SHP77 treated with DMSO at 0.1 percent for 48 hours (cell line): Measurements from ENCODE around the gene LCAT.

Experiments
- DNase-seq: peaks from one replicate; lab custom pipeline; 2025; lab: John Stamatoyannopoulos, UW

The LCAT gene

DNA sequence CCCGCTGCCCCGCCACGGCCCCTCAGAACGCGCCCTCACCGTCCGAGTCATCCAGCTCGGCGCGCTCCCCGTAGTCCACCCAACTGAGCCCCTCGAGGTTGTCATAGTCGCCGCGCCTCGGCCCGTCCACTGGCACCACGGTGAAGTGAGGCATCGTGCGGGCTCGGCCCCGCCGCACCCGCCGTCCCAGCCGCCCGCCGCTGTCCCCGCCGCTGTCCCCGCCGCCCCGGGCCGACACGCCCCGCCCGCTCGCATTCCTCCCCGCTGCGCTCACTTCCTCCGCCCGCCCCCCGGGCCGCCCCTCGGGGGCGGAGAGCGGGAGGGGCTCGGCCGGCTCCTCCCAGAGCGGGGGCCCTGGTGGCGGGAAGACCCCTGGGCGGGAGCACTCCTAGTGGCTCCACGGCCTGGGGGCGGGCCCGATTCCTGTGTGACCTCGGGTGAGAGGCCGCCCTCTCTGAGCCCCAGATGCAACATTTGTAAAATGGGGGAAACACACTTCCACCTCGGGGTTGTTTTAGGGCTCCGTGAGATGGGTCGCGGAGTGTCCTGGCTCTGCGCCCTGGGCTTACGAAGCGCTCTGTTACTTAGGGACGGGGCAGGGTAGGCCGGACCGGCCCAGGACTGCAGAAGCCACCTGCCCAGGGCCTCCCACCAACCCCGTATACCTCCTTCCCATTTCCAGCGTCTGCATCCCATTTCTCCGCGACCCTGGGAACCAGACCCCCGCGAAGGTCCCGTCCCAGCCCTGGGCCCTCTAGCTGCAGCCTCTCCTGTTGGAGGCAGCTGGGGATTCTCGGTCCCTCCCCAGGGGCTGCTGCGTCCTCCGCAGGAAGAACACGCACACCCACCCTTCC, 24.7 kb upstream of the LCAT start, which contains the start of gene SLC12A4:
Gene SLC12A4, minus strand, starts transcription at position 238 of the 854 bp plus-strand sequence. Its CDS starts 84 bp downstream, at position 154.
- DNase-seq, result no peak

DNA sequence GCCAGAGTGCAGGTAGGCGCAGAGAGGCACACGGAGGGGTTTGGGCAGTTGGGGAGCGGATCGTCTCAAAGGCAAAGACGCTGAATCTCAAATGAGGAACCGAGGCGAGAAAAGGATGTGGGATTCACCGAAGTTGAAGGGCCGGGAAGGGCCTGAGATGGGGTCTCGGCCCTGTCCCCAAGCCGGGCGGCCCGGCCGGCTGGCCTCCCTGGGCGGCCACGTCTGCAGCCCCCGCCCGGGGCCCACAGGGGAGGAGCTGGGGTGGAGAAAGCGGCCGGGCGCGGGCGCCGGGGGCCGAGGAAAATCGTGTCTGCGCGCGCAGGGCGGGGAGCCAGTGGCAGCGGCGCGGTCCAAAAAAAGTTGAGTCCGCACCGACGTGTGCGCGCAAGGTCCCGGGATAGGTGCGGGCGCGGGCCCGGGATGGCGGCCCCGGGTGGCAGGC, 24.1 kb upstream of the LCAT start:
- no peak for DNase-seq

DNA sequence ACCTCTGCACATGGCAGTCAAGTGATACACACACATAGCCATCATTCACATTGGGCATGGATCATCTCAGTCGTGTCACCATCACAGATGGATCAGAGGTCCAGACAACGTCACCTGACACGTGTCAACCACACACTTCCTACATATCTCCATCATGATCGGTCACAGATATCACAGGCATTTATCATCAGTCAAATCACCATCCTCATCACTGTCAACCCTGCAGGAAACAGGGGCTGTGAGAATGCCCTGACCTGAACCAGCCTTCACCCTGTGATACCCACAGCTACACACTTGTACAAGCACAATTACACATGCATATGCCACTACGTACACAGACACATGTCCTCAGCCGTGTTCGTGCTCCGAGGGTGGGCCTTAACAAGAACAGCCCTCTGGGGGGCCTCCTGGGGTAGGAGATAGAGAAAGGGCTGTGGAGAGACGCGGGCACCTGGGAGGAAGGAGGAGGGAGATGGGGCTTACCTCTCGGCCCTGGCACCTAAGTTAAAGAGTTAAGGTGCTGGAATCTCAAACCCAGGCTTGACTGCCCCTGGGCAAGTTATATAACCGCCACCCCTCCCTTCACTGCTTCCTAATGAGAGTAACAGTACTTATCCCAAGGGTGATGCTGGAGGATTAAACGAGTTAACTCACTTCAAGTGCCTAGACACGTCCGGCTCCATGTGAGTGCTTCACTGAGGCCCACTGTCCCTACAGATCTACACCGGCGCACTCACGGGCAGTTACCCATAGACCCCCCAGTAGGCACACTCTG, 23.4 kb upstream of the LCAT start:
- no peak for DNase-seq

DNA sequence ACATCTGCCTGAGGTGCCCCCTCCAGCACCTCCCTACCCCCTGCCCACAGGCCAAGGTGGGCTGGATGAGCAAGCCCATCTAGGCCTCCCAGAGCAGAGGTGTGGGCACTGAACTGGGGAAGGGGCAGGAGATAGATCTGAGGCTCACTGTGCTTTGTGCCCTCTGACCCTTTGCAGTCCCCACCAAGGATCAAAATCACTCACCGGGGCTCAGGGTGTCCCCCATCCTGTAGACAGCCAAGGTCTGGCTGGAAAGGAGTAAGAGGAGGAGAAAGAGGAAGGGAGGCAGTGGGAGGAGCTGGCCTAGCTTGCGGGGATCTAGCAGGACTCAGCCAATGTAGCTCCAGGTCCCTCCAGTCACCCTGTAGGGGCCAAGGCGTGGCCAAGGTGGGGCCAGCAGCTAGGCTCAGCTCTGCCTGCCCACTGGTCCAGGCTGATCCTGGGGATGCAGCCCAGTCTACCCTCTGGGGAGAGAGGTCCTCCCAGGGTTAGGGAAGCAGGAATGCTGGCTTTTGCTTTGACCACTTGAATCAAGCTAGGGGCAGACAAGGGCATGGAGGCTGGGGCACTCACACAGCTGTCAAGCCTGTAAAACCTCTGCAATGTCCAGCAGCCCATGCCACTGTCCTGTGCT, 22.7 kb upstream of the LCAT start:
- no peak for DNase-seq

DNA sequence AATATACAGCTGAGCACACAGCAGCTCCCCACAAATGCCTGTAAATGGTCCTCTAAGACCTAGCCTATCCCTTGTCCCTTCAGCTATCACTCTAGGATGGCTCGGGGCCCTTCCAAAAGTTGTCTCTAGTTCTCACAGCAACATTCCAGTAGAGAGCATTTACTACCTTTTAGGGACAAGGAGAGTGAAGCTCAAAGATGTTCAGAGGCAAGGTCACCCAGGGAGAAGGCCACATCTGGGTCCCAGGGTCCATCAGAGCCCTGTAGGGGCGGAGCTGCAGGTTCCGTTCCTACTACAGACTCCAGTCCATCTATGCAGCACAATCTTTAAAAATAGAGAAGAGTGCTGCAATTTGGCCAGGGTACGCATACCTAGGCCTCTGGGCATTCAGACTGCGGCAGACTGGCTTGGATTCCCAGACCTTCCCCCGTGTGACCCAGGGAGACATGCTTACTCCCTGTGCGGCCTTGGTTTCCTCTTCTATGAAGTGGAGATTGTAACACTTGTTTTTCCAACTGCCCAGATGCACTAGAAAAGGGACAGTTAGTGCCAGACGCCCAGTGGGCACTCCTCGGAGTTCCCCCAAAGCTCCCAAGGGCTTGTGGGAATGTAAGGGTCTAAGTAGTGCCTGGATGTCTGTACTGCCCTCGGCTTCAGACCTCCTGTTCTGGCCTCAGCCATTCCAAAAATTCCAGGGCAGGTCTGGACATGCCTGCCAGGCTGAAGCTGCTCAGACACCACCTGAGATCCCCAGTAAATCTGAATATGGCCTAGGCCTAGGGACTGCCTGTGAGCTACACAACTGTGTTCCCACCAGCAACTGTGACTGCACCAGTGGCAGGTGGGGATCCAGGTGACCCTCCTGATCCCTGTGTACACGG, 22.0 kb upstream of the LCAT start:
- no peak for DNase-seq

DNA sequence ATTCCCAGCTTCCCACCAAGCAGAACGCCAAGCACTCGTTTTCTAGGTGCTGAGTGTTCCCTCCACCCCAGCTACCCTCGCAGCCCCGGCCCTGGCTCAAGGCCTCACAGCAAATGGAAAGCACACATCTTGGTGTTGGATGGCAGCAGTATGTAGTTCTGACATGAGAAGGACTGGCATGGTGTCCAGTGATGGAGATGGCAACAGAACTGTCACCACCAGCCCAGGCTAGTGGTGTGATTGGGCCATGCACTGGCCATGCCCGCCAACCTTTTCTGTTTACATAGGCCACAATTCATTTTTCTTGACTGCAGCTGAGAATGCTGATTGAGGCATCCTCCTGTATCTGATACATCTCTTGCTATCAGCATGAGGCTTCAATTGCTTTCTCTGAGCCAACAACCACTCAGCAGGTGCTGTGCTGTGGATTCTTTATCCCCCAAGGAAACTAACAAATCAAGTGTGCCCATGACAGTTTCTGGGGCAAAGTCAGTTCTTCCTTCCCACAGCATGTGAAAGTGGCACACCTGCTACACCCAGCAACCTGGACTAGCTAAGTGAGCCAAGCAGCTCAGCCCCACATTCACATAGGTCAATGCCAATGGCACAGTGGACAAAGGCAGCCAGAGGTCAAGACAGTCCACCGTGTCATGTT, 20.7 kb upstream of the LCAT start:
- DNase-seq, result no peak

DNA sequence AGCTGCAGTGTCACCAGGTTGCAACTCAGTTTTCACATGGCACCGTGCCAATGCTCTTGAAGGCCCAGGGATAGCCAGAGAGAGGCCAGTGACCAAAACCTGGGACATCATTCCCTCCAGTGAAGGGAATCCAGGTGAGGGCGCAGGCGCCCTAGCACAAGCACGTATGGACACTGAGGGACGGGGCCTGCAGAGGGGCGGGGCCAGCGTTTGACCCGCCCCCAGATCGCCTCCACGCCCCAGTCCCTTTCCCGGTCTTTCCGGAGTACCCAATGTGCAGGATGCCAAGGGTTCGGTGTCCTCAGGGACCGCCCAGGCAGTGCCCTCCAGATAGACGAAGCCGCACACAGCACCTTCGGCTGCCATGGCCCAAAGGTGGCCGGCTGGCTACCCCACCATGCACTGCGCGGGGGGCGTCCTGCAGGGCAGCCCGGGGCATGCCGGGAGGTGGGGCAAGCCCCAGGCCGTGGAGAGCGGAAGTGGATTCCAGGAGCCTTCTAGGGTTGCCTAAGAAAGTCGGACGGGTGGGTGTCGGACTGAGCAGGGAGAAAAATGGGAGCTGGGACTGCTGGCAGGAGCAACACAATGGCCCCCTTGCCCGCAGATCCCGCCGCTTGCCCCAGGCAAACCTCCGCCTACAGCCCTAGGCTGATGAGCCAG, 19.9 kb upstream of the LCAT start:
- DNase-seq, result no peak

DNA sequence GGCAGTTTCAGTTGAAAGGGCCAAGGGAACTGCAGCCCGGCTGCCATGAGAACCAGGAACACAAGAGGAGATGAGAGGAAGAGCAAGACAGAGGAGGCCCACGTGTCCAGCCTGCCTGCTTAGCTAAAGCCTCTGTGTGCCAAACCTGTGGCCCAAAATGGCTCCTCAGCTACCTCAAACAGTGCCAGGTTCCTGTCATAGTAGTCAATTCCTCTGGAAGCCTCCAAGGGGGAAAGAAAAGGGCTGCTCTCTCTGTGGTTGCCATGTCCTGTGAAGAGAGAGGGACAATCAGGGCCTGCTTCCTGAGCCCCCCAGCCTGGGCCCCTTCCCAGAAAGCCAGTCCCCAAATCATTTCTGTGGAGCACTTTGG, 19.4 kb upstream of the LCAT start:
- no peak for DNase-seq

DNA sequence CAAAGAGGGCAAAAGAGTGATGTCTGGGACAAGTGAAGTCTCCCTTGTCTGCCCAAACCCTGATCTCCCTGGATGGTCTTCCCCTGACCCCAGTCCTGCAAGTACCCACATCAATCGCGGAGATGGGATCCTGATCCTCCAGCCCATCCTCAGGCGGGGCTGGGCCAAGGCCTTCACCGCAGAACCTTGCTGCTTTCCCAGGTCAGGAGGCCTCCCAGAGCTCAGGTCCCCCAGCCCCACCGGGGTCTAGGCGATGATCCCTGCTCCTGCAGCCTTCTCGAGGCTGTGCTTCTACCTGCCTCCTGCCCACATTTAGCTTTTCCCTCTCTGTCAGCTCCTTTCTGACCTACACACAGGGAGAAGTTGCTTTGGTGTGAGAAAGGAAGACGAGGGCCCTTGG, 18.2 kb upstream of the LCAT start:
- no peak for DNase-seq

DNA sequence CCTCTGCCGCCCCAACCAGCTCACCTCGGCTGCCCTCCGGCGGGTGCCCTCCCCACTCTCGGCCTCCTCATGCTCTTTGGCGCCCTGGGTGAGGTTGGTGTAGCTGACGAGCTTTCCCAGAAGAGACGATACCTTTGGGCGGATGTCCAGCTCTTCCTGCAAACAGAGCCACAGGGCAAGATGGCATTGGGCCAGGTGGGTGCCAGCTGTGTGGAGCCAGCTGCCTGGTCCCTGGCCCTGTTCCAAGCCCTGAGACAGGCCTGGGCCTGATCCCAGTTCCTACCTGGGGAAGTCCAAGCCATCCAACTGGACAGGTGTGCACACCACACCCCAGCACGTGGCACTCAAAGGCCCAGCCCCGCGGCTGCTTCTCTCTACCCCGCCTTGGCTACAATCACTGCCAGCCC, 17.6 kb upstream of the LCAT start:
- peak; percentile 86 for DNase-seq

DNA sequence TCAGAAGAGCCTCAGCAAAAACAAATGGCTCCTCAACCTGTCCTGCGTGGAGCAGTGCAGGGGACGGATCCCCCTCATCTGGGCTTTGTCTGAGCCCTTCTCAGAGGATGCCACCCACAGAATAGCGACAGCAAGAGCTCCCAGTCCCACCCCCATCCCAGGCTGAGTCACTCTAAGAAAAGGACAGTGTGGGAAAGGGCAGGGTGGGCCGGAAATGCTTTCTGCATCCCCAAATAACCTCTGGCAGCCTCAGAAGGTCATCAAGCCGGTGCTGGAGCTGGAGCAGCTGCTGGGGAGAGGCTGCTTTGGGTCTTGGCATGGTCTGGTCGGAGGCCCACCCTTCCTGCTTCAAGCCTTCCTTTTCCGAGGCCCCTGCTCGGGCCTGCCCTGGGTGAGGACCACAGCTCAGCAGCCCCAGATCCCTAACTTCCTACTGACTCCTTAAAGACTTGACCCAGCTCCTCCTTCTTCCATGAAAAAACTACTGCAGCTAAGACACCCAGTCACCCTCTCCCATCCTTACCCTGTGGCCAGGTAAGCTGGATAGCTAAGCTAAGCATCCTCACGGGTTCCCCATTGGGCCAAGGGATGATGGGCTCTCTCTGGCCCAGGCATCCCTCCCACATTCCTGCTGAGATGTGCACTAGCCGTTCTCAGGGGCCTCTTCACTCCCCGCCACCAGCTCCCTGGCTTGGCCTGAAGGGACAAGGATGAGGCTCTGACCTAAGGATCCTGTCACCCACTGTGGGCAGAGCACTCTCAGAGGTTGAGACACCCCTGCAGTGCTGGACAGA, 15.8 kb upstream of the LCAT start:
- DNase-seq, result no peak

DNA sequence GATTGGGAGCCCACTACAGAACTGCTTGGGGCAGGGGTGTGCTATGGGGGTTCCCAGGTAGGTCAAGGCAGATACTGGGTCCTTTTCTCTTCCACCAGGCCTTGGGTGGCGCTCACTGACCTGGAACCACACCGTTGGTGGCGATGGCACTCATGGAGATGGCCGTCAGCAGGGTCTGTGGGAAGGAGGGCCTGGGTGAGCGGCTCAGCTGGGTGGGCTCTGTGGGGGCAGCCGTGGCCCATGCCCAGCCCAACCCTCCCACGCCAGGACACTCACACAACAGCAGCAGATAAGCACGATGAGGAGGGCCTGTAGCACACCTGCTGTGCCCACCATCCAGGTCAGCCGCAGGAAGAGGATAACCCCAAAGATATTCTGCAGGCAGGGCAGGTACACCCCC, 13.7 kb upstream of the LCAT start:
- DNase-seq, result no peak

DNA sequence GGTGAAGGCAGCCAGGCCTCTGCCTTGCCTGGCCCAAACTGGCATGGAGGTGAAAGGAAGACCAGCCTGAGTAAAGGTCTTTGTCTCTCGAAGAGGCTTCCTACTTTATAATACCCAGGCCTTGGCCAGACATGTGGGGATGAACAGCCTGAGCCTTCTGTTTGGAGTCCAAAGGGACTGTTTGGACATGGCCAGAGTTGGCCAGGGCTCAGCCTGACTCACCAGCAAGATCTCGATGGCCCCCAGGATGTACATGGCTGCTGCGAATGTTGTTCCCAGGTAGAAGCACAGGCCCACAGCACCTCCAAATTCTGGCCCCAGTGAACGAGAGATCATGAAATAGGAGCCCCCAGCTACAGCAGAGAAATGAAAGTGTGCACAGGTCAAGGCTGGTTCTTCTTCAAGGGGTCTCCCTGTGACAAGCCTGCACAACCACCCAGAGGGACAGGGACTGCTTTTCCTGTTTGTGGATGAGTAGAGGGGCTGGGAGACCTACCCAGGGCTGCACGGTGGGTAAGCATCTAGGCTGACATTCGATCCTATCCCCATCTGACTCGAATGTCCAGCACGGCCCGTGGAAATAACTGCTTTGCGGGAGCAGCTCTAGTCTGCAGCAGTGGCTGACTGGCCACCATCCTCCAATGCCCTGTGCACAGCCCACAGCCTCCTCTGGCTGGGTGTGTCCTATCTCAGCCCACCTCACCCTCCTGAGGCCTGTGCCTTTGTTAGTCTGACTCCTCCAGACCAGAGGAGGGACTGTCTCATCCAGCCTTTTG, 10.7 kb upstream of the LCAT start:
- no peak for DNase-seq

DNA sequence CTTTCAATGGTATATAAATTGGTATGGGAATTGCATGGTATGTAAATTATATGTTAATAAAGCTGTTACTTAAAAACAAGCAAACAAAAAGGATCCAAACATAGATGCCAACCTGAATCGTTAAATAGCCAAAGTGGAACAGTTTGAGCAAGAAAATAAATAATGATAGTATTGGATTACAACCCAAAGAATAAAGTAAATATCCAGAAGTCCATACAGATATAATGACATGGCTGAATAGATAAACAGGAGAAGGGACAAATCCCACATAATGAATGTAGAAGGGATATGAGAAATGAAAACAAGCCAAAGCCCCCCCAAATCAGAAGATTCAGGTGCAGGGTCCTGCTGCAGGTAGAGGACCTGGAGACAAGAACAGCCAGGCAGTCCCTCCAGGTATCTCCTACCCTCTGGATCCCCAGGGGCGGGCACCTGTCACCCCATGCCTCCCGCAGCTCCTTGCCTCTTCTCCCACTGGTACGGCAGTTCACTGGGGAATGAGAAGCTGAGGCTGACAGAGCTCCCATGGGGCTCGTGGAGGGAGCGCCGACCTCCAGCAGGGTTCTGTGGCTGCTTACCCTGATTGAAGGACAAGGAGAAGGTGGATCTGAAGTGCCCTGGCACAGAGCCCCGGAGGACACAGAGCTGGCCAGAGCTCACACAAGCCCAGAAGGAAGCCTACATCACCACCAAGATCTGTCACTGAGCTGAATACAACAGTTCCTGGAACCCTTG, 9.9 kb upstream of the LCAT start:
- no peak for DNase-seq

DNA sequence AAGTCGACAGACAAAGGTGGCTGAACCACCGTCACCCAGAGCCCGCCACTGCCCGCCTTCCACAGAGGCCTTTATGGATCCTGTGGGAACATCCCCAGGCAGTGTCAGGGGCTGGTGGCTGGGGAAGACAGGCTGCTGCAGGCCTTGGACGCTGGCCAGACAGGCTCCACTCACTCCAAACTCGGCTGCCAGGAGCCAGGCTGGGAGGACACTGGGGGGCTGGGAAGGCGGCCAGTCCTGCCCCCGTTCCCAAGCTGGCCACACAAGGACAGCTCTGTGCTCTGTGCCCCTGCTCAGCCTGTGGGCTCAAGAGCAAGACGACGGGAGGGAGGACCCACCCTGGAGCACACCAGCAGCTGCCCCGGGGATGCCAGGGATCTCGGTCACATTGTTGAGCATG, 7.6 kb upstream of the LCAT start:
- DNase-seq, result no peak

DNA sequence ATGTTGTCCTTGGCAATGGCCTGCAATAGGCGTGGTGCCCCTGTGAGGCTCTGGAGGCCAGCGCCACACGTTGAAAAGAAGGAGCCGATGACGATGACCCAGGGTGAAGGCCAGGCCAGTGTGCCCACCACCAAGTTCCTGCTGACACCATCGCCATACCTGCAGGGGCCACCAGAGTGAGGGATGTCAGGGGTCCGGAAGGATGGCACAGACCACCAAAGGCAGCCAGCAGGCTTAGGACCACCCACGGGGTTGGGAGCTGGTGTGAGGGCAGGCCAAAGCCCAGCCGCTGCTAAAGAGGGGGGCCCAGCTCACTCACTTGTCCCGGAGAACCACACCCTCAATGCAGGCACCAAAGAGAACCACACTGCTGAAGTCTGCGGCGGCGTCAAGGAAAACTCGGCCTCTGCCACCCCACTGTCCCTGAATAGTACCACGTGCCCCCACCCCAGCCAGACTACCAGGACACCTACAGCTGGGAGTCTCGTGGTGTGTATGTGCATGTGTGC, 6.5 kb upstream of the LCAT start:
- no peak for DNase-seq

DNA sequence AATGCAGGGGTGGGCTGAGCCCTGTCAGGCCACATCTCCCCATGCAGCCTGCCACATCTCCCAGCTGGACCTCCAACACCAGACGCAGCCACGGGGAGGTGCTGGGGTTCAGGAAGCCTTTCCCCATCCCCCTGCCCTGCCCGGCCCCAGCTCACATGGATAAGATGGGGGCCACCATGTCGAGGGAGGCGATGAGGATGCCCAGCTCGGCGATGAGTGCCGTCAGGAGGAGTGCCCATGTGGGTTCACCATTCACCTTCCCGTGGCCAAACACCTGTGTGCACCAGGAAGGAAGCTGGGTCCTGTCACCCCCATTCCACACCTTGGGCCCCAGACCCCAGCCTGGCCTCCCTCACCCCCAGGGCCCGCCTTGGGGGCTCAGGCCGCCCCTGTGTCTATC, 5.7 kb upstream of the LCAT start:
- no peak for DNase-seq

DNA sequence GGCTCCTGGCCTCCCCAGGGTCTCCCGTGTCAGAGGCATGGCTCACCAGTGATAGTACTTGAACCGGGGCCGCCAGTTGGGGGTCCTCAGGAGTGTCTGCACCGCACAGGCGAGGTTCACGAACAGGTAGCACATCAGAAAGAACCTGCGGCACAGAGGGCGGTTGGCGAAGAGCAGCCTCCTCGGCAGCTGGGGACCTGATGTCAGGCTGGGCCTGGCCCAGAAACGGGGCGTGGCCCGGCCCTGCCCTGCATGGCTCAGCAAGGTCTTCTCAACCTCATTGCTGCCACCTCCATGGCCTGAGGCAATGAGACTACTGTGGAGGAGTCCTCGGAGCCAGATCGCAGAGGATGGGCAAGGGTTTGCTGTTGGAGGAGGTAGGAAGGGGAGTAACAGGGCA, 4.1 kb upstream of the LCAT start:
- DNase-seq, result no peak
